HG03045 (cell line): Measurements from ENCODE around the gene ALDH7A1.
"Not testable (repeated sequence)": the region's sequence is repeated elsewhere in the genome, so short reads cannot be mapped to it uniquely, and the experiment has no call there.

ENCODE experiments used
- ATAC-seq: cut with Tn5 transposase; IDR thresholded peaks from one replicate; pipeline ENCODE4 v1.9.1; 2021; ENCODE audit warnings: mild to moderate bottlenecking, moderate library complexity; ENCODE audit not compliant: unreplicated experiment

The ALDH7A1 gene

GRCh38 chr5:126535856-126536545 is 59.0 kb downstream of the ALDH7A1 start:
- no peak for ATAC-seq

GRCh38 chr5:126534553-126534952 is 60.5 kb downstream of the ALDH7A1 start:
- no peak for ATAC-seq

GRCh38 chr5:126531543-126532120 is 63.4 kb downstream of the ALDH7A1 start:
- no peak for ATAC-seq

GRCh38 chr5:126527892-126528291 is 67.1 kb downstream of the ALDH7A1 start:
- no peak for ATAC-seq

GRCh38 chr5:126527158-126527557 is 67.9 kb downstream of the ALDH7A1 start:
- no peak for ATAC-seq

- no peak for ATAC-seq
These were observed 68.5 kb downstream of the ALDH7A1 start for GRCh38 chr5:126526493-126526892.

GRCh38 chr5:126525630-126526245 is 69.3 kb downstream of the ALDH7A1 start:
- no peak for ATAC-seq

GRCh38 chr5:126523818-126524510 is 71.1 kb downstream of the ALDH7A1 start:
- ATAC-seq, result no peak

- ATAC-seq, result no peak
These were observed 73.9 kb downstream of the ALDH7A1 start for GRCh38 chr5:126521130-126521529.

- no peak for ATAC-seq
These were observed 74.4 kb downstream of the ALDH7A1 start for GRCh38 chr5:126520593-126520953.

- no peak for ATAC-seq
These were observed 75.1 kb downstream of the ALDH7A1 start for GRCh38 chr5:126519637-126520592.

- ATAC-seq, result not testable (repeated sequence)
These were observed 75.8 kb downstream of the ALDH7A1 start for GRCh38 chr5:126519223-126519622.

- ATAC-seq, result no peak
These were observed 78.2 kb downstream of the ALDH7A1 start for GRCh38 chr5:126516852-126517251.

- ATAC-seq, result no peak
These were observed 78.9 kb downstream of the ALDH7A1 start for GRCh38 chr5:126516133-126516532.

GRCh38 chr5:126515337-126515736 is 79.7 kb downstream of the ALDH7A1 start:
- no peak for ATAC-seq

GRCh38 chr5:126514558-126515141 is 80.4 kb downstream of the ALDH7A1 start:
- ATAC-seq, result no peak

- ATAC-seq, result no peak
These were observed 80.9 kb downstream of the ALDH7A1 start for GRCh38 chr5:126514131-126514557.

GRCh38 chr5:126513703-126514102 is 81.3 kb downstream of the ALDH7A1 start:
- no peak for ATAC-seq

- no peak for ATAC-seq
These were observed 81.7 kb downstream of the ALDH7A1 start for GRCh38 chr5:126513302-126513701.

GRCh38 chr5:126512451-126512850 is 82.6 kb downstream of the ALDH7A1 start:
- ATAC-seq, result no peak
